ENCODE results near the gene RMND5B.

RMND5B gene

DNA sequence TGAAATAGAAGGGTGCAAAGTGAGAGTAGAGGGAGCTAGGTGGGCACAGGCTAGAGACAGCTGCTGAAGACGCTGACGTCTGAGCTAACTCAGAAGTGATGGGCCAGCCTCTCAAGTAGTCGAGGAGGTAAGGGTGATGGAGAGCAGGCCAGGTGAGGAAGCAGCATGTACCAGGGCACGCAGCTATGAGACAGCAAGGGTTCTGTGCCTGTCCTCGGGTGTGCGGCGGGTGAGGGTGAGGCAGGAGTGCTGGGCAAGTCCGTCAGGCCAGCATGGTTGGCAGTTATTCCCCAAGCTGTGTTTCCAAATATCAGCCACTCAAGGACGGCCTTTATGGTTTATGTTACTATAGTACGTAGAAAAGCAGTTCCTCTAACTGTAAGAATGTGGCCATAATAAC lies 6.2 kb downstream of the RMND5B start:
- FAIRE-seq, result no peak

GRCh38 chr5:178137991-178138390 lies 7.2 kb downstream of the RMND5B start:
- no peak for FAIRE-seq

DNA sequence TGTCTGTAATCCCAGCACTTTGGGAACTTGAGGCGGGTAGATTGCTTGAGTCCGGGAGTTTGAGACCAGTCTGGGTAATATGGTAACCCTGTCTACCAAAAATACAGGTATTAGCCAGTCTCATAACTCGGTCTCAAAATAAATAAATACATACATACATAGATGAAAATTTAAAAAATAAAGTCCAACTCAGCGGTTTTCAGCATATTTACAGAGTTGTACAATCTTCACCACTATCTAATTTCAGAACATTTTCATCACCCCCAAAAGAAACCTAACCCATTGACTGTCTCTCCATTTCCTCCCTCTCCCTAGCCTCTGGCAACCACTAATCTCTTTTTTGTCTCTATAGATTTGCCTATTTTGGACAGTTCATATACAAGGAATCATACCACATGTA lies 10.7 kb downstream of the RMND5B start:
- FAIRE-seq, result no peak

DNA sequence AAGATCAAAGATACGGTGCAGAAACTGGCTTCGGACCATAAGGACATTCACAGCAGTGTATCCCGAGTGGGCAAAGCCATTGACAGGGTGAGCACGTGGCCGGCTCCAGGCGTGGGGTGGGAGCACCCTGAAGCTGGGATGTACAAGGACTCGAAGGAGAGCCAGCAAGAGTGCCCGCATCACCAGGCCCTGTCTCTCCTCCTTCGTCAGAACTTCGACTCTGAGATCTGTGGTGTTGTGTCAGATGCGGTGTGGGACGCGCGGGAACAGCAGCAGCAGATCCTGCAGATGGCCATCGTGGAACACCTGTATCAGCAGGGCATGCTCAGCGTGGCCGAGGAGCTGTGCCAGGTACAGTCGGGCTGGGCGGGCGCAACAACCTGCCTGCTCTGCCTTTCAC lies 11.8 kb downstream of the RMND5B start:
- FAIRE-seq, result no peak

GRCh38 chr5:178143246-178143645 lies 12.4 kb downstream of the RMND5B start:
- FAIRE-seq, result no peak

DNA sequence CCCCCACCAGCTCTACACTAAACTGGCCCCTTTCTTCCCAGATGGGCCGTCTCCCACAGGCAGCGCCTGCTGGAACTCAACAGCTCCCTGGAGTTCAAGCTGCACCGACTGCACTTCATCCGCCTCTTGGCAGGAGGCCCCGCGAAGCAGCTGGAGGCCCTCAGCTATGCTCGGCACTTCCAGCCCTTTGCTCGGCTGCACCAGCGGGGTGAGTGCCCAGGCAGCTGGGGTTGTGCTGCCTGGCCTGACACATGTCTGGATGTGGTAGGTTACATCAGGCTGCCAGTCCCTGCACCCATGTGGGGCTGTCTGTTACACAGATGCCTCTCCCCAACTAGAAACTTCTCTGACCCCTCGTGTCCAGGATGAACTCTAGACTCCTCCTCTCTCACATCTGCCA lies 13.1 kb downstream of the RMND5B start:
- no peak for FAIRE-seq

GRCh38 chr5:178145965-178146820 lies 15.4 kb downstream of the RMND5B start:
- FAIRE-seq, result no peak

DNA sequence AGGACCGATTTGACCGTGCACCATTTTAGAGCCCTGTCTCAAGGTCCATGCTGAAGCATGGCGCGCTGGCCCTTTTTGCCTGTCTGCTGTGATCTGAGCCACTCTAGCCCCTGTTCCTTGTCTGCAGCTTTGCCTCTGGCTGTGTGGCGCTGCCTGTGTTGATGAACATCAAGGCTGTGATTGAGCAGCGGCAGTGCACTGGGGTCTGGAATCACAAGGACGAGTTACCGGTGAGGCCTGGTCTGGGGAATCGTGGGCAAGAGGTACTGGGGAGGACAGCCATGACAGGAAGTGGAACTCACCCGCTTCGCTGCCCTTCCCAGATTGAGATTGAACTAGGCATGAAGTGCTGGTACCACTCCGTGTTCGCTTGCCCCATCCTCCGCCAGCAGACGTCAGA lies 16.6 kb downstream of the RMND5B start:
- FAIRE-seq, result no peak

DNA sequence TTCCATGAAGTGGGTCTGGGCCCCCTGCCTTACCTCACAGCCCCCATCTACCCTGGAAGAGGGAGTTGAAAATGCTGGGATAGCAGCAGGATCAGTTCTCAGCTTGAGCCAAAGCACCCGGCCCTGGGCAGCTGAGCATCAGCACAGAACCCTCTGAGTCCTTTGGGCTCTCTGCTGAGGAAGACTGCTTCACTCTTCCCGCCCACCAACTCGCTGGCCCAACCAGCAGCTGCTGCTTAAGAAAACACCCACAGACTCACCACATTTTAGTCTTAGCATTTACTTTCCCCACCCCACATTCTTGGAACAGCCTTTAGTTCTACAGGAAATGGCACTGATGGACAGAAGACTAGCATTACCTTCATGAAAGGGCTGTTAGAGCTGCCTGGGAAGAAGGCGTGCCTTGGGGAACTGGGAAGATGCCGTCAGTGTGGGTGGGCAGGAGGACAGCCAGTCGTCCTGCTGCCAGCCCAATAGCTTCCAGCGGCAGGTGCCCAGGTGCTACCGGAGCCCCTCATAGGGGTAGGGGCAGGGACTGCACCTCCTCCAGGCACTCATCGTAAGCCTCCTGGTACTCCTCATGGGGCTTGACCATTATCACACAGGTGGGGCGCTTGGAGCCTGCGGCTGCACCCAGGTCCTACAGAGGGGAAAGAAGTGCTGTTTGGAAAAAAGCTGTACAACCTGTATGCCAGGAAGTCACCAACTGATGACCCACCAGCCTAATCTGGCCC lies 18.6 kb downstream of the RMND5B start:
- no peak for FAIRE-seq

DNA sequence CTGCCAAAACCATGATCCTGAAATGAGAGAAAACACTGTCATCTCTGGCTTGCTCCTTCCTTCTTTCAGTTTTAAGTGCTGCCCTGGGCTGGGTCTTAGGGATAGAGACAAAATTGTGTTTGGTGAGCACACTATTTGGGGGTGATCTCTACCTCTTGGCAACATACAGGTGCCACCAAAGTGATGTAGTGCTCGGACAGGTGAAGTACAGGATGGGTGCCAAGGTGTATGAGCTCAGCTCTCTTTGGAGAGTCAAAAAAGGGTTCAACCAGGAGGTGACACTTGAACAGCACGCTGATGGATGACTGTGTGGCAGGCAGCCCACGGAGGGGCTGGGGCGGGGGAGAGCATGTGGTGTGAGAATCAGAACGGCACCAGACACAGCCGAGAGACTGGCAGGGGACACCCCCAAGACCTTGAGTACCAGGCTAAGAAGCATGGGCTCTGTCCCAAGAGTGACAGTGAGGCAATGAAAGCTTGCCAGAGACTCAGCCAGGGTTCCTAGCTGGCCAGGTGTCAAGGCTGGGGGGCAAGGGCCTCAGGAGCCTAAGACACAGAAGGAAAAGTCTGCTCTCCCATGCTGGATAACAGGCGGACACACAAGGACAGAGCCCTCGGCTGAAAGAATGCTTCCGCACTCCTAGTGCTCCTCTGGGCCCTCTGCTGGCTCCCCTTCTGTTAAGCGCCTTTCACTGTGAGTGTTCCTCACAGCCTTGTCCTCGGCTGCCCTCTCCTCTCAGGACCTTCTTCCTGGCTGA lies 20.3 kb downstream of the RMND5B start:
- FAIRE-seq, result no peak

DNA sequence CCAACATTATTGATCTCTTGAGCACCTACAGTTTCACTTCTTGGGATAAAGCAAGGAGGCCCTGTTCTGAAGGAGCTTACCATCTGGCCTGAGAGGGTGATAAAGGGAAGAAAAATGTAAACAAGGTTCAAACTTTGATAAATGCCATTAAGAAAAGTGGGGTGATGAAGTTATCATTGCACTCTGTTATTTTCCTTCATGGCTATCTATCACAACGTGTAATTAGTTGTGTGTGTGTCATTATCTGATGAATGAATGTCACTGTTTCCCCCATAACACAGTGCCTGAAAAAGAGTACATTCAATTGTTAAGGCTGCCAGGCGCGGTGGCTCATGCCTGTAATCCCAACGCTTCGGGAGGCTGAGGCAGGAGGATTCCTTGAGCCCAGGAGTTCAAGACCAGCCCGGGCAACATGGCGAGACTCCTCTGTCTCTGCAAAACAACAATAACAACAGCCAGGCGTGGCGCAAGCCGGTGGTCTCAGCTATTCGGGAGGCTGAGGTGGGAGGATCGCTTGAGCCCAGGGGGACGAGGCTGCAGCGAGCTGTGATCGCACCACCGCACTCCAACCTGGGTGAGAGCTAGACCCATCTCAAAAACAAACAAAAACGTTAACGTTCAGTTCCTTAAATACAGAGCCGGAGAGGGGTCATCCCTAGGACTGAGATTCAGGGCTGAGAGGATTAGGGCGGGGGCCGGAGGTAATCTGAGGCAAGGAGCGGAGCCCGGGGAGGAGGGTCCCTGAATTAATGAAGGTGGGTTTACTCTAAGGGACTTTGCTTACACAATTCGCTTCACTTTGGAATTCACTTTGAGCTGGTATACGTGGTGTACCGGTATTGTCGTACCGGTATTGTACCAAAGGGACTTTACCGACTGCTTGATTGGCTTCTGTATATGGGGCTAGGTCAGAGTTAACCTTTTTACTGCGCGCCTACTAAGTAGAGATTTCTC lies 22.0 kb downstream of the RMND5B start:
- FAIRE-seq, result no peak

DNA sequence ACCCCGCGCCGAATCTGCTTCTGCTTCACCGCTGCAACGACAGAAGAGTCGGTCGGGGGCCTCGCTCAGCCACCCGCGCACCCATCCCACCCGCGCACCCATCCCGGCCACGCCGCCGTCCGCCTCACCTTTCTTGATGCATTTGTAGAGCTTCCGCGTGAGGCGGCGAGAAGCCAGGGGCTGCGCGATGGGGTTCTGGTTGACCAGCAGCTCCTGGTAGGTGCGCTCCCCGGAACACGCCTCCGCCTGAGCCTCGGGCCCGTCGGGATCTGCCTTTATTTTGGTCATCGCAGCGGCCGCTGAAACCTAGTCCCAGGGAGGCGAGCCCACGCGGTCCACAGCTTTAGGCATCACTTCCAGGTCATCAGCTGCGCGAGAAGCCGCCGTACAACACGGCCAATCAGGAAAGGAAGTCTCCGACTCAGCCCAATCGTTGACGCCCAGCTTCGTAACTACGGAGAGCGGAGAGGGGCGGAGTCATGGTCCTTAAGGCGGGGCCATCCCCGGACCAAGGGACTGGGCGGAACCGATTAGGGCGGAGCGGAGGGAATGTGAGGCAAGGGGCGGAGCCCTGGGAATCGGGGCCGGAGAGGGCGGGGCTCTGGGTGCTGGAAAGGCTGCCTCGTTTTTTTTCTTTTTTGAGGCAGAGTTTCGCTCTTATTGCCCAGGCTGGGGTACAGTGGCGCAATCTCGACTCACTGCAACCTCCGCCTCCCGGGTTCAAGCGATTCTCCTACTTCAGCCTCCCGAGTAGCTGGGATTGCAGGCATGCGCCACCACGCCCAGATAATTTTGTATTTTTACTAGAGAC lies 22.9 kb downstream of the RMND5B start, which contains the start of gene NHP2:
TSS of gene NHP2 (minus strand) at position 356 of the 811 bp plus-strand sequence. CDS start at position 288, 68 bp downstream.
- peak; percentile 99 for FAIRE-seq

DNA sequence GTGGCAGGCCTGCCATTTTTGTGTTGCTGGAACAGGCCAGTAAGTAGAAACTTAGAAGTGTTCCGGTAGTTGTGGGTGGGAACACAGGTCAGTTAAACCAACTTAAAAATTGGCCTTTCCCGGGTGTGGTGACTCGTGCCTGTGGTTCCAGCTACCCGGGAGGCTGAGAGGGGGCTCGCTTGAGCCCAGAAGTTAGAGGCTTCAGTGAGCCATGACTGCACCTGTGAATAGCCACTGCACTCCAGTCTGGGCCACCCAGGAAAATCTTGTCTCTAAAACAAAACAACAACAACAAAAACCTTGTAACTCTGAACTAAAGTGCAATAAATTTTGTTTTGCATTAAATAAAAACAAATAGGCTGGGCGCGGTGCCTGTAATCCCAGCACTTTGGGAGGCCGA lies 24.3 kb downstream of the RMND5B start:
- FAIRE-seq, result no peak

DNA sequence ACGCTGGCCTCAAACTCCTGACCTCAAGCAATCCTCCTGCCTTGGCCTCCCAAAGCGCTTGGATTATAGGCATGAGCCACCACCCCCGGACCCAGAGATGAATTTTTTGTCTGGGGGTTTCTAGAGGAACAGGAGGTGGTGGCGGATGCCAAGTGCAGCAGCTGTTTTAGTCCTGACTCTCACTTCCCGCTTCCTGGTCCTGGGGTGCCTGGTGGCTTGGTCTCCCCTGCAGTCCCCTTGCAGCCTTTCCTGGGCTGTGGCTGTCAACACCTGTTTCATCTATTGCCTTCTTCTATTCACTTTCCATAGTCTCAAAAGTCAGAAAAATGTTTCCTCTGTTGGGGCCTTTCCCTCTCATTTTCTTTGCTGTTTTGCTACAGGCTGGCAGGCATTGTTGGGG lies 29.4 kb downstream of the RMND5B start:
- no peak for FAIRE-seq

- no peak for FAIRE-seq
These were observed 31.7 kb downstream of the RMND5B start for GRCh38 chr5:178162481-178162880.

DNA sequence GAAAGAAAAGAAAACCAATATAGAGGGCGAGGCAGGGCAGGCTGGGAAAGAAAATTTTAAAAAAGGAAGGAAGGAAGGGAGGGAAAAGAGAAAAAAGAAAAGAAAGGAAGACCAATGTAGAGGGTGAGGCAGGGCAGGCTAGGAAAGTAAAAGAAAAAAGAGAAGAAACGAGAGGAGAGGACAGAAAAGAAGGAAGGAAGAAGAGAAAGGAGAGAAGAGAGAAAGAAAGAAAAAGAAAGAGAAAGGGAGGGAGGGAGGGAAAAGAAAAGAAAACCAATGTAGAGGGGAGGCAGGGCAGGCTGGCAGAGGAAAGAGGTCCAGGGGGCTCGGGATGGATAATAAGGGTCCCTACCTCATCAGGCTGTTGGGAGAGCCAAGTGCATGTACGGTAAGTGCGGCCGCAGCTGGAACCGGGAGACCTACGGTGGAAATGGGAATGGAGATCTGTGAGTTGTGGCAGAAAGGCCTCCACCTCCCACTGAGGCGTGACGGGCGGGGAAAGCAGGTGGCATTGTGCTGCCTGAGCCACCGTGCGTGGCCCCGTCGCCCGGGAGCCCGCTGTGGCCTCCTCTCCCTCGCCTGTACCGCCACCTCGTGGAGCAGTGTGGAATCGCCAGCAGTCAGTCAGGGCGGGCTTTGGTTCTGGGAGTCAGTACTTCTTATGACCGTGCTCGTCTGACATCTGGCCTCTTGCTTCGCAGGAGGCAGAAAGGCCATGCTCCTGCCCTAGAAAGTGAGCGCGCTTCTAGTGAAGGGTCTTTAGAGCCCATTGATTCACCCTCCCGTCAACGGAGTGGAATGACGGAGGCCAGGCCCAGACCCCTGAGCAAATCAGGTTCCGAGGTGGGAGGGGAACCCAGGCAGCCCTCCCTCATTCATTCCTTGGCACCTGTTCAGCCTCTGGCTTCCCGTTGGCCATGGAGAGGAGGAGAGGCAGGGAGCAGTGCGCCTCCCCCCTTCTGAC lies 33.2 kb downstream of the RMND5B start:
- no peak for FAIRE-seq

DNA sequence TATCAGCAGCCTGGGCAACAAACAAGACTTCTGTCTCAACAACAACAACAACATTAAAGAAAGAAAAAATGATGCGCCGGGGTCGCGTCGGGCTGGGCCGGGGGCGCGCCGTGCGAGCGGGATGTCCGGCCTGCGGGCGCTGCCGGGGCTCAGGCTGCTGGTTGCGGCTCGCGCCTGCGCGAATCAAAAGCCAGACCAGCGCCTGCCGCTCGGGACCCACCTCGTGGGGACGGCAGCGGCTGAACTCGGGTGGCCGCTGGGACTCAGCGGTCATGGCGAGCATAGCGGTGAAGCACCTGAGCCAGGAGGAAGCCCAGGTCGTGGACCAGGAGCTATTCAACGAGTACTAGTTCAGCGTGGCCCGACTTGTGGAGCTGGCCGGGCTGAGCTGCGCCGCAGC lies 34.8 kb downstream of the RMND5B start:
- FAIRE-seq, result no peak

- FAIRE-seq, result no peak
These were observed 39.6 kb downstream of the RMND5B start for GRCh38 chr5:178170455-178170854.

DNA sequence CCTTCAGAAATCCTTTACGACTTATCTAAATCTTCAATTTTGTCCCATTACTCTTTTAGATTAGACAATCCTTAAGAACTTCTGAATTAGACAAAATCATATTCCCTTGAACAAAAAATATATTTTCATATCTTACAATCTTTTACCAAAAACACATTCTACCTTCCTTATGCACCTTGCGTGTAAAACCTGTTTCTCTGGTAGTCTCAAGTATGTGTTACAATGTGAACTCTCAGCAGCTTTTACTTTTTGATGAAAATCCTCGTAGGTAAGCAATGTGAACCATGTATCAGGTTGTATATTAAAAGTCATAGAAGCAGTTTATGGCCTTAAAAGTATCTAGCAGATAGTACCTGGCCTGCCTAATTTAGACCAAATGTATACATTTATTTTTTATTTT lies 43.6 kb downstream of the RMND5B start:
- FAIRE-seq, result no peak

DNA sequence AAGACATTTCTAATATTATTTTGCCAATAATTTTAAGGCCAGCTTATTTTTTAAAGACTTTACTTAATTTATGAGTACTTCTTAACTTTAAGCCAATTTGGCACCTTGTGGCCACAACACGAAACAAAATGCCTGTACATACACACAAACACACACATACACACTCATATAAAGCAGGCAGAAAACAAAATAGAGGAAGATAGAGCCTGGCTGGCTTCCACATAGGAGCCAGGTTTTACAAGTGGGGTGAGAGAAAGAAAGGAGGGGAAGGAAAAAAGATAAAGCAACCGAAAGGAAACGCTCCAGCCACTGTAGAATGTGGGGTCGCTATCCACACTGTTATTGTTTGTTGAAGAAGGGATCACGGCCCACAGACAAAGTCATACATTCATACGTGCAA lies 46.0 kb downstream of the RMND5B start:
- no peak for FAIRE-seq
